Measurements from ENCODE around the gene SPTLC1. TPM values are rescaled to one million over a fixed set of nuclear protein-coding genes. Genes with fewer than 3 reads are reported as not detected.
A peak's percentile ranks its signal among the peaks of the same experiment; 100 is the strongest.
"Not testable (repeated sequence)": the region's sequence is repeated elsewhere in the genome, so short reads cannot be mapped to it uniquely, and the experiment has no call there.

The SPTLC1 gene, protein sequence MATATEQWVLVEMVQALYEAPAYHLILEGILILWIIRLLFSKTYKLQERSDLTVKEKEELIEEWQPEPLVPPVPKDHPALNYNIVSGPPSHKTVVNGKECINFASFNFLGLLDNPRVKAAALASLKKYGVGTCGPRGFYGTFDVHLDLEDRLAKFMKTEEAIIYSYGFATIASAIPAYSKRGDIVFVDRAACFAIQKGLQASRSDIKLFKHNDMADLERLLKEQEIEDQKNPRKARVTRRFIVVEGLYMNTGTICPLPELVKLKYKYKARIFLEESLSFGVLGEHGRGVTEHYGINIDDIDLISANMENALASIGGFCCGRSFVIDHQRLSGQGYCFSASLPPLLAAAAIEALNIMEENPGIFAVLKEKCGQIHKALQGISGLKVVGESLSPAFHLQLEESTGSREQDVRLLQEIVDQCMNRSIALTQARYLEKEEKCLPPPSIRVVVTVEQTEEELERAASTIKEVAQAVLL
- polyA plus RNA-seq (2012; ENCODE audit: missing spikeins): 35.9 TPM

DNA sequence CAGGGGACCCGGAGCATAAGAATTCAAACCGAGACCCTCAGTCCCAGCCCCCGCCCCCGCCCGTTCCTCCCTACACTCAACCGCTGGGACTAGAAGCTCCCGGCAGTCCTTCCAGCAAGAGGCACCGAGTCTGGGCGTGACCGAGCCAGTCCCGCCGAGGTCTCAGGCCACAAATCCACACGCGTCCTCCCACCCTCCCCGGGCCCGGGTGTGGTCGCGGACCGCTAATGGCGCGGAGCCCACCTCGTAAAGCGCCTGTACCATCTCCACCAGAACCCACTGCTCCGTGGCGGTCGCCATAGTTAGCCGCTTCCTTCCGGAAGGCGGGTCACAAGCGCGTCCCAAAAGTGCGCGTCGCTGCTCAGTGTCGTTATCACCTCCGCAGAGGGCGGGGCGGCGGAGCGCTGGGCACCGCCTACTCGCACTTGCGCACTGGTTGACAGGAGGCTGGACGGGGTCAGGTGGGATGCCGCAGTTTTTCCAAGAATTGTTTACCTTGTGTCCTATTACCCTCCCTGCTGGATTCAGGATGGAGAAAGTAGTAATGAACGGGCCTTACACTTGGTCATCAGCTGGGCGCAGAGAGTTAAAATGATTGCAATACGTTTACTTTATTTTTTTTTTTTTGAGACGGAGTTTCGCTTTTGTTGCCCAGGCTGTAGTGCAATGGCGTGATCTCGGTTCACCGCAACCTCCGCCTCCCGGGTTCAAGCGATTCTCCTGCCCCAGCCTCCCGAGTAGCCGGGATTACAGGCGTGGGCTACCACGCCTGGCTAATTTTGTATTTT, at the start of gene SPTLC1:
TSS of gene SPTLC1 (minus strand) at position 343 of the 788 bp plus-strand sequence. CDS start at position 300, 43 bp downstream.
- DNase-seq (ENCODE audit: insufficient read length): peak; percentile 81
- TF ChIP-seq POLR2A (IDR thresholded peaks at IDR 0.05; ENCODE audit: low read depth, low read length) (peak; percentile 94), POLR2AphosphoS5 (IDR thresholded peaks at IDR 0.05; ENCODE audit: low read depth, low read length) (peak; percentile 88), TAF1 (IDR thresholded peaks at IDR 0.05; ENCODE audit: borderline replicate concordance, low read depth, low read length) (peak; percentile 87; the same call in 1 of the 2 replicates)
- peak; percentile 100 for FAIRE-seq

GRCh38 chr9:92164975-92165374, 49.8 kb upstream of the SPTLC1 start:
- TF ChIP-seq POLR2A (IDR thresholded peaks at IDR 0.05; ENCODE audit: low read depth, low read length): no peak
- no peak for TF ChIP-seq POLR2AphosphoS5 (IDR thresholded peaks at IDR 0.05; ENCODE audit: low read depth, low read length)
- TF ChIP-seq TAF1 (IDR thresholded peaks at IDR 0.05; ENCODE audit: borderline replicate concordance, low read depth, low read length): no peak
- DNase-seq (ENCODE audit: insufficient read length): no peak
- no peak for FAIRE-seq

DNA sequence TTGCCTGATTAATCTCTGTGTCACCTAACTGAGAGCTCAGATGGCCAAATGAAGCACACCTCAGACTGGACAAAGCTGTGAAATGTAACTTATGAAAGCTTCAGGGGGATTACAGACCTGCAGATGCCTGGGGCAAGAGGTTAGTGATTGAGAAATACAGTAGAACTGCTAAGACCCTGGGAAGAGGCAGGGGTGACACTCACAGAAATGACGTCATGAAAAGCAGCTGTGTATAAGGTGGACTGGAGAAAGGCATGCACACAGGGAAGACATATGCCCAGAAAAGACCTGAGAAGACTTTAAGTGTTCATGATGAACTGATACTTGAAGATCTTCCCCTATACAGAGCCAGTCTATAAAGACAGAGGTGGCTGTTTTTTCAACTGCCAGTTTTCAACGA, 49.3 kb upstream of the SPTLC1 start:
- TF ChIP-seq POLR2AphosphoS5 (IDR thresholded peaks at IDR 0.05; ENCODE audit: low read depth, low read length) (no peak), TAF1 (IDR thresholded peaks at IDR 0.05; ENCODE audit: borderline replicate concordance, low read depth, low read length) (no peak), POLR2A (IDR thresholded peaks at IDR 0.05; ENCODE audit: low read depth, low read length) (no peak)
- FAIRE-seq (no peak), DNase-seq (ENCODE audit: insufficient read length) (no peak)

GRCh38 chr9:92163276-92163675, 48.1 kb upstream of the SPTLC1 start:
- no peak for TF ChIP-seq POLR2AphosphoS5 (IDR thresholded peaks at IDR 0.05; ENCODE audit: low read depth, low read length)
- no peak for TF ChIP-seq TAF1 (IDR thresholded peaks at IDR 0.05; ENCODE audit: borderline replicate concordance, low read depth, low read length)
- TF ChIP-seq POLR2A (IDR thresholded peaks at IDR 0.05; ENCODE audit: low read depth, low read length): no peak
- DNase-seq (ENCODE audit: insufficient read length) (no peak), FAIRE-seq (no peak)

GRCh38 chr9:92160786-92161185, 45.6 kb upstream of the SPTLC1 start:
- no peak for TF ChIP-seq POLR2AphosphoS5 (IDR thresholded peaks at IDR 0.05; ENCODE audit: low read depth, low read length)
- TF ChIP-seq POLR2A (IDR thresholded peaks at IDR 0.05; ENCODE audit: low read depth, low read length): no peak
- no peak for TF ChIP-seq TAF1 (IDR thresholded peaks at IDR 0.05; ENCODE audit: borderline replicate concordance, low read depth, low read length)
- DNase-seq (ENCODE audit: insufficient read length) (no peak), FAIRE-seq (no peak)

DNA sequence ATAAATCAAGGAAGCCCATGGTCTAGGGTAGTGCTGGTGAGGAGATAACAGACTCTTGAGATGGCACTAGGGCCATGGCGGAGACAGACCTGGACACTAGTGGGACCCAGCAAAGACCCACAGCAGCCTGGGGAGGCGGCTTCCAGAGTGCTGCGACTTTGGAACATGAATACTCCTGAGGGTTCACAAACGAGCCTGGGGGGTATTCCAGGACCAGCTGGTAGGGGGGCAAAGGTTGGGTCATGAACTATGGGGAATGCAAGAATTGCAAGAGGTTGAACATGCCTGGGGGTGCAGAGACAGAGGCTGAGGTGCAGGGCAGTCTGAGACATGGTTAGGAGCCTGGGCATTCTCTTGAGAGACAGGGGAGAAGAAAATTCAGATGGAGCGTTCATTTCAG, 43.8 kb upstream of the SPTLC1 start:
- TF ChIP-seq TAF1 (IDR thresholded peaks at IDR 0.05; ENCODE audit: borderline replicate concordance, low read depth, low read length): no peak
- TF ChIP-seq POLR2AphosphoS5 (IDR thresholded peaks at IDR 0.05; ENCODE audit: low read depth, low read length): no peak
- TF ChIP-seq POLR2A (IDR thresholded peaks at IDR 0.05; ENCODE audit: low read depth, low read length): no peak
- no peak for FAIRE-seq
- no peak for DNase-seq (ENCODE audit: insufficient read length)

DNA sequence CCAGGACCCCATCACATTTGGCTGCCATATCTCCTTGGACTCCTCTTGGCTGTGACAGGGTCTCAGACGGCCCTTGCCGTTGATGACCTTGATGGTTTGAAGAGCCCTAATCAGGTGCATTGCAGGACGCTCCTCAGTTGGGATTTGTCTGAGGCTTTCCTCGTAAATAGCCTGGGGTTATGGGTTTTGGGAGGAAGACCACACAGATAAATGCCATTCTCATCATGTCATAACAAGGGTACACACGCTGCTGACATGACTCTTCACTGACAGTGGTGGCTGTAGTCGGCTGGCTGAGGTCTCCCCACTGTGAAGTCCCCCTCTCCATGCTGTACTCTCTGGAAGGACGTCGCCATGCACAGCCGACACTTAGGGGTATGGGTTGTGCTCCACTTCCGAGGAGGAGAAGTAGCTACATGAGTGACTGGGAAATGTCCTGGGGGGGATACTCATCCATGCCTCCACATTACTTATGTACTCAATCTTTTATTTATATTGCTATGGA, 42.9 kb upstream of the SPTLC1 start:
- no peak for TF ChIP-seq POLR2AphosphoS5 (IDR thresholded peaks at IDR 0.05; ENCODE audit: low read depth, low read length)
- no peak for TF ChIP-seq POLR2A (IDR thresholded peaks at IDR 0.05; ENCODE audit: low read depth, low read length)
- no peak for TF ChIP-seq TAF1 (IDR thresholded peaks at IDR 0.05; ENCODE audit: borderline replicate concordance, low read depth, low read length)
- DNase-seq (ENCODE audit: insufficient read length) (no peak), FAIRE-seq (no peak)

DNA sequence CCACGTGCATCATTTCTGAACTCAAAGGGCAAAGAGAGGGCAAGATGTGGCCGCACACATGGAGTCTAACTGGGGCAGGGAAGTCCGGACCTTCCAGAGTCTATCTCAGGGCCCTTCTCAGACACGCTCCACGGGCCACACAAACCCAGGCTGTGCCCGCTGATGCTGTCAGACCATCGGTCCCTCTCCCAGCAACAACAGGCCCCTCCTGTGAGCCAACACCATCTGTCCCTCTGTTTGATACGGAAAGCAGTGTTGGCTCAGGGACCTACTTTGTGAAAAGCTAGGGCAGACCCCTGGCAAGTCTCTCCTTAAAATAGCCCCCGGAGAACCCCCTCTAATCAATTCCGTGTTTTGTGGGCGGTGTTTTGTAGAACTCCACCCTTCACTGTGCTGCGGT, 40.5 kb upstream of the SPTLC1 start:
- not testable (repeated sequence) for DNase-seq (ENCODE audit: insufficient read length); FAIRE-seq

GRCh38 chr9:92155221-92155620, 40.0 kb upstream of the SPTLC1 start:
- TF ChIP-seq POLR2A (IDR thresholded peaks at IDR 0.05; ENCODE audit: low read depth, low read length) (no peak), POLR2AphosphoS5 (IDR thresholded peaks at IDR 0.05; ENCODE audit: low read depth, low read length) (no peak), TAF1 (IDR thresholded peaks at IDR 0.05; ENCODE audit: borderline replicate concordance, low read depth, low read length) (no peak)
- DNase-seq (ENCODE audit: insufficient read length) (no peak), FAIRE-seq (no peak)

DNA sequence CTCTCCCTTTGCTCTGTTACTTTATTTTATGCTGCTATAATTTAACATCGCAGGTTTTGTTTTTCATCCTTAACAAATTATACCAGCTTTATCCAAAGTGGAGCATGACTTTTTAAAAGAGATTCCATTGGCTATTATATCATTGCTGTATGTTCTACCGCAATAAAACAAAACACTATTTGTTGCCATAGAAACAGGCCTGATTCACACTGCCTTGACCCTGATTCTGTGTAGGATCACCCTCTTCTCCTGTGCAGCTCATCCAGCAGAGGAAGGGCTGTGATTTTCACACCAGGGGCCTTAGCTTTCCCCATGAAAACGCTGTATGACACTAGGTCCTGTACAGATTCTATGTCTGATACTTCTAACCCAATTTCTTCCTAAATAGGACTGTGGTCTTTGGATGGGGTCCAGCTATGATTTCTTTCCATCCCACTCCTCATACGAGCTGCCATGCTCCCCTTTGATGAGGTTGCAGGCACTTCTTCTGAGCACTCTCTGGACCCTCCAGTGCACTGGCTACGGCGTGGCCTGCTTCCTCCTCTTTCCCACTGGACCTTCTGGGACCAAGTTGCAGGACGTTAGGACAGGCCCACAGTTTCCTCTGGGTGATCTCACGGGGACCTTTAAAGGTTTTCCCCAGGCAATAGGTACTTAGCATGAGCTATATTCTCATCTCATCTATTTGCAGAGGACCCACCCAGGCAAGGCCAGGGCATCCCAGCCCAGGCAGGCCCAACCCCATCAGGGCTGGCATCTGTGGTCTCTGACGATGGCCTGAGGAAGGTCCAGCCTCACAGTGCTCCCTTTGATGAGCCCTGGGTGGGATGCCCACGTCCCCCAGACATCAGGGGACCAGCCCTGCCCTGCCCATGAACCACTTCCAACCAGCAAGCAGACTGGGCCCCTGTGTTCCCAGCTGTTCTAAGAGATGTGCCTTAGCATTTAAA, 38.5 kb upstream of the SPTLC1 start:
- not testable (repeated sequence) for FAIRE-seq; DNase-seq (ENCODE audit: insufficient read length)
